NCI-H524 treated with DMSO at 0.1 percent for 48 hours (cell line): ENCODE data around the gene USP54.
"Not testable (repeated sequence)": the region's sequence is repeated elsewhere in the genome, so short reads cannot be mapped to it uniquely, and the experiment has no call there.

ENCODE experiments used
- DNase-seq: peaks from one replicate; lab custom pipeline; 2025; lab: John Stamatoyannopoulos, UW

The USP54 gene, protein sequence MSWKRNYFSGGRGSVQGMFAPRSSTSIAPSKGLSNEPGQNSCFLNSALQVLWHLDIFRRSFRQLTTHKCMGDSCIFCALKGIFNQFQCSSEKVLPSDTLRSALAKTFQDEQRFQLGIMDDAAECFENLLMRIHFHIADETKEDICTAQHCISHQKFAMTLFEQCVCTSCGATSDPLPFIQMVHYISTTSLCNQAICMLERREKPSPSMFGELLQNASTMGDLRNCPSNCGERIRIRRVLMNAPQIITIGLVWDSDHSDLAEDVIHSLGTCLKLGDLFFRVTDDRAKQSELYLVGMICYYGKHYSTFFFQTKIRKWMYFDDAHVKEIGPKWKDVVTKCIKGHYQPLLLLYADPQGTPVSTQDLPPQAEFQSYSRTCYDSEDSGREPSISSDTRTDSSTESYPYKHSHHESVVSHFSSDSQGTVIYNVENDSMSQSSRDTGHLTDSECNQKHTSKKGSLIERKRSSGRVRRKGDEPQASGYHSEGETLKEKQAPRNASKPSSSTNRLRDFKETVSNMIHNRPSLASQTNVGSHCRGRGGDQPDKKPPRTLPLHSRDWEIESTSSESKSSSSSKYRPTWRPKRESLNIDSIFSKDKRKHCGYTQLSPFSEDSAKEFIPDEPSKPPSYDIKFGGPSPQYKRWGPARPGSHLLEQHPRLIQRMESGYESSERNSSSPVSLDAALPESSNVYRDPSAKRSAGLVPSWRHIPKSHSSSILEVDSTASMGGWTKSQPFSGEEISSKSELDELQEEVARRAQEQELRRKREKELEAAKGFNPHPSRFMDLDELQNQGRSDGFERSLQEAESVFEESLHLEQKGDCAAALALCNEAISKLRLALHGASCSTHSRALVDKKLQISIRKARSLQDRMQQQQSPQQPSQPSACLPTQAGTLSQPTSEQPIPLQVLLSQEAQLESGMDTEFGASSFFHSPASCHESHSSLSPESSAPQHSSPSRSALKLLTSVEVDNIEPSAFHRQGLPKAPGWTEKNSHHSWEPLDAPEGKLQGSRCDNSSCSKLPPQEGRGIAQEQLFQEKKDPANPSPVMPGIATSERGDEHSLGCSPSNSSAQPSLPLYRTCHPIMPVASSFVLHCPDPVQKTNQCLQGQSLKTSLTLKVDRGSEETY (N-terminal part only)

DNA sequence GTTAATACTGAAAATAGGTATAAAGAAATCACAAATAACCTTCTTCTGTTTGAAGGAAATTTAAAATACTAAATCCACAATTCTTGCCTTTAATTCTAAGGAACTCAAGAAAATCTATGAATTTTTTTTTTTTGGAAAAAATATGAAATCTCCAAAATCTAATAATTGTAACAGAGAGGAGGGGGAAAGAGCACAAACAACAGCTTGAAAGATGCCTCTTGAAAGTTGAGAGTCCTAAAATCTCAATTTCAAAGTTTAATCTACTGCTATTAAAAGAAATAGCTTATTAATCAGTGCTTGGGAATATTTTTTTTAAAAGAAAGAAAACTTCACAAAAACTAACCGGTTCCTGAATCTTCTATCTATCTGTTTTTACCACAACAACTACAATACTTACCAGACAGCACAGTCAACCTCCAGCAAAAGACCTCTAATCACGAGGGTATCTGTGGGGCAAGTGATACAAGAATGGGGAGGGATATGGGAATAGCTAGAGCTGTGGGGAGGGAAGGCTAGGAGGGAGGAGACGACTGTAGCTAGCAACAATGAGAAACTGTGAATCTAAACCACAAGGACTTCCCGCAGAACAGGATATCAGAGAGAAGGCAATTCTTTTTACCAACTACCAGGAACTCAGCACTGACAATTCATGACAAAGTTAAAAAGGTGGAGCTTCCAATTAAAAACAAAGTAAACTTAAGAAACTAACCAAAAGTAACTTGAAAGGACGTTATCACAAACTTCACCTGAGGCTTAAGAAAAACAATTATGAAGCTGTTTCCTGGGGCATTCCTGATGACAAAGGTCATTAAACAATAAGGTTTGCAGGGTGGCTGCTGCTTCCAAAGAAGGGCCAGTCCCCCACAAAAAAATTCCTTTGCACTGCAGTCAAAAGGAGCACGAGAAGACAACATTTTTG is at the start of gene USP54:
Gene USP54 (minus strand): TSS at position 462 of the 919 bp plus-strand sequence. CDS start 15,684 bp downstream, outside the sequence.
- DNase-seq: no peak

DNA sequence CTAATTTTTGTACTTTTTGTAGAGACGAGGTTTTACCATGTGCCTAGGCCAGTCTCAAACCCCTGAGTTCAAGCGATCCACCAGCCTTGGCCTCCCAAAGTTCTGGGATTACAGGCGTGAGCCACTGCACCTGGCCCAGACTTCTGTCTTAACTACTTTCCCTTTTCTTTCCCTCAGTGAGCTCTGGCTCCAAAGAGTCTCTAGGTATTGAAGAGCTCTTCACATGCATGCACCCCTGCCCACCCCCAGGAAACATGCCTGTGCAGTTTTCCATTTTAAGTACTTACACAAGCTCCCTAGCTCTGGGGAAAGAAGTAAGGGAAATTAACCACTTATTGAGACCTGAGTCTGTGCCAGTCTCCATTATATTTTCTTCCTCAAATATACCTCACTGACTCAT is 48.1 kb upstream of the USP54 start:
- DNase-seq: no peak

DNA sequence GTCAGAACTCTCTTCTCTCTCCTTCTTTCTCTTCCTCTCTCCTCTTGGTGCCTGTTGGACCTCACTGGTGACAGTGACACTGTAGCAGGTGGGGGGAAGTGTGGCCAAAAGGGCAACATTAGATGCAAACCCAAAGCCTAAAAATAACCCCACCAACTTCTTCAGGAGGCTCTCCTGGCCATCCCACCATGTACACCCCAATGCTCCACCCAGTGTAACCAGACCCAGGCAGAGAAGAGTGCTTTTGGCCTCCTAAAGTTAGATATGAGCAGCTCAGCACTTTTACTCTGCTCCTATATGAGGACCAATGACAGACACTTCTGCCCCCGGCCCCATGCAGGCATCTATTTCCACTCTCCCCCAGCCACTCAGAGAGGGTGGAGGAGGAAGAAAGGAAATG is 44.6 kb upstream of the USP54 start:
- no peak for DNase-seq

DNA sequence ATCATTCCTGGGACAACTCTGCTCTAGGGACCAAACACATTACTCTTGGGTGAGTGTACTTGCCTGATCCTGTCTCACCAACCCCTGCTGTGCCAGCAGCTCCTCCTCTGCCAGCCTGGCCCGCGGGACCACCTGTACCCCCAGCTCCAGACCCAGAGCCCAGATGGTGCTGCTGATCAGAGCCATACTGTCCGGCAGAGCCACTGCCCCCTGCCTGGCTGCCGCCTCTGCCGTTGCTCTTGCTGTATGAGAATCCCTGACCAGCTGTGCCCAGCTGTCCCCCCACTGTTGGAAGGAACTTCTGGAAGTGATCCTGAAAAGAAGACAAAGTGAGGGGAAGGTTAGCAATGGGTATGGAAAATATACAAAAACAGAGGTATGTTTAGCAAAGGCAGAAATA is 43.3 kb upstream of the USP54 start:
- DNase-seq: no peak

DNA sequence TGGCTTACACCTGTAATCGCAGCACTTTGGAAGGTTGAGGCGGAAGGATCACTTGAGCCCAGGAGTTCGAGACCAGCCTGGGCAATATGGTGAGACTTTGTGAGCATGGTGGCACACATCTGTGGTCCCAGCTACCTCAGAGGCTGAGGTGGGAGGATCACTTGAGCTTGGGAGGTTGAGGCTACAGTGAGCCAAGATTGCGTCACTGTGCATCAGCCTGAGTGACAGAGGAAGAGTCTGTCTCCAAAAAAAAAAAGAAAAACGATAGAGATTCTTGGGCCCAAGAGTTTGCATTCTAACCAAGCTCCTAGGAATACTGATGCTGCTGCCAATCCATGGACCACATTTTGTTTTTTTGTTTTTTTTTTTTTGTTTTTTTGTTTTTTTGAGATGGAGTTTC is 38.0 kb upstream of the USP54 start:
- DNase-seq: no peak

DNA sequence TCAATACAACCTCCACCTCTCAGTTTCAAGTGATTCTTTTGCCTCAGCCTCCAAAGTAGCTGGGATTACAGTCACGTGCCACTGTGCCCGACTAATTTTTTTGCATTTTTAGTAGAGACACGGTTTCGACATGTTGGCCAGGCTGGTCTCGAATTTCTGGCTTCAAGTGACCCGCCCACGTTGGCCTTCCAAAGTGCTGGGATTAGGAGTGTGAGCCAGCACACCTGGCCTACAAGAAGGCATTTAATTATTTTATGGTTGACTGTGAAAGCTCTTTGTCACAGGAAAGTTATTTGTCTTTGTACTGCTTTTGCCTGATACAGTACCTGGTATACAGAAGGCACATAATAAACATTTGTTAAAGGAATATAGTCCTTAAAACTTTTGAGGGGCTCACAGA is 37.3 kb upstream of the USP54 start:
- DNase-seq: no peak

DNA sequence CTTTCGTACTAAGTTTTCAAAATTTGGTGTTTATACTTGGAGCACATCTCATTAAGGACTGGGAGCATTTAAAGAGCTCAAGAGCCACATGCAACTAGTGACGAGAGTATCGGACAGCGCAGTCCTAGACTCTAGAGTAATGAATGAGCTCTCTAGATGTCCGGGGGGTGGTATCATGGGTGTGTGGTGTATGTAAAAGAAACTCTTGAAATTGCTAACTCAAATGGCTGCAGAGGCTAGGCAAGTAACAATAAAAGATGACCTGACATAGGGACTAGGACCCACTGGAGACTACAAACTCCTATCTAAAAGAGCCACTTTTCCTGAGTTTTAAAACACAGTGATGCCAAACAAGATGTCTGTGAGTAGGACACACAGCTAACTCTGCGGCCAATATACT is 36.2 kb upstream of the USP54 start:
- no peak for DNase-seq

DNA sequence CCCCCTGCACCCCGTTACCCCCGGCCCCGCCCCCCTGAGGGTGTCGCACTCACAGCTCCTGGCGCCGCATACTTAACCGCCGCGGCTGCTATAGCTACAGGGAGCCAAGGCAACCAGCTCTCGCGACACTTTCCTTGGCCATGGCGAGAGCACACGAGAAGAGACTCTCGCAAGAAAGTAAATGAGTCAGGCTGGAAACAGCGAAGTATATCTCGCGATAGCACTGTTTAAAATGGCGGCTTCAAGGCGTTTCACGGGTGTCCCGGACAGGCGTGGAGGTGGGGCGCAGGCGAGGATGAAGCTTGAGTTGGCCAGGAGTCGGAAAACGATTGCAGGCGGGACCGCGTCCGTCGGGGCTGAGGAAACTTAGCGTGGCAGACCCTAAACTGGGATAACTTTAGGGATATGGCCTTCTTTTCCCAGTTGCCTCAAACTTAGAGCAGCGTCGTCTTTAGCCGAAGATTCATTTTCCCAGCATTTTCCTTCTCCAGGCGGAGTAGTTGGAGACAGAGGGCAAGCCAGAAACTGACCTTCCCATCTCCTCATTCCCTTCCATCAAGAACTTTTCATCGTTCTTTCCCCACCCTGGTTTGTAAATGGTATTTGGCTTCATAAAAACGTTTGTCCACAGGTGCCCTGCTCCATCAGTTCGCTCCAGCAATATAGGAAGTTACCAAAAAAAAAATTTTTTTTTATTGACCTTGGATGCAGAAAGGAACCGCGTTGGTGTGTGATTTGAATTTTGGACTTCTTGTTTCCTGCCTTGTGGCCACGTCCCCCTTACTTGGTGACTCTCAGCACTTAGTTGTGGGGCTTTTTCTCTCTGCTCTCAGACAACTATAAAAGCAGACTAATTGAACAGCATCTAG is 35.0 kb upstream of the USP54 start:
- DNase-seq: peak; percentile 60

DNA sequence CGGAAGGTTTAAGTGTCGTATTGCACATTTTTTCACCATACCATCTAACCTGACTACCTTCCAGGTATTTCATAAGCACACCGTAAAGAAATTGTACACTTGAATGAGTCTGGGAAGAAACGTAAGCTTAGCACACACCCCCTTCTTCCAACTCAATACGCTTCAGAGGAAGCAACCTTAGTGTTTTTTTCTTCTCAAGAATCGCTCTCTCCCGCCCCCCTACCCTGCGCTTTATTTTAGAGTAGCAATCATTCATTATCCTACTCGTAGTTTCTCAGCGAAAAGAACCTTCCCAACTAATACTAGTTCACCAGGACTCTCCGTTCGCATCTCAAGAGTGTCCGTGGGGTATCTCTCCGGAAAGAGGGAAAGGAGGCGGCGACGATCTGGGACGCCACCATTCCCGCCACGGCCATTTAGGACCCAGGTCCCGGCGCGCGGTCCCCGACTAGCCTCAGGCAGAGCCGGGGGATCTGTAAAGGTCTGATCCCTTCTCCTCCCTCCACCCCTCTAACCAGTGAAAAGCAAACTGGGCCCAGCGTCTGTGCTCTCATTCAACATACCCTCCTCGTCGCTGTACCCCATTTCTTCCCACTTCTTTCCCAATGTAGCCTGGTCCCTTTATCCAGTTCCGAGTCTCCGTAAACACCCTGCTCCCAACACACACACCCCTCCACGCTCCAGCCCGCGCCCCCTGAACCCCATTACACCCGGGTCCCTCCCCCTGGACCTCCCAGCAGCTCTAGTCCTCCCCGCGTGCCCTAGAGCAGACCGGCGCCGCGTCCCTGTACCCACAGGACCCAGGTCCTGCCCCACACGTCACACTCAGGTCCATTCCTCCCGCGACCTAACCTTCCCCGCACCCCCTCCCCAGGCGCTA is 34.1 kb upstream of the USP54 start:
- no peak for DNase-seq

DNA sequence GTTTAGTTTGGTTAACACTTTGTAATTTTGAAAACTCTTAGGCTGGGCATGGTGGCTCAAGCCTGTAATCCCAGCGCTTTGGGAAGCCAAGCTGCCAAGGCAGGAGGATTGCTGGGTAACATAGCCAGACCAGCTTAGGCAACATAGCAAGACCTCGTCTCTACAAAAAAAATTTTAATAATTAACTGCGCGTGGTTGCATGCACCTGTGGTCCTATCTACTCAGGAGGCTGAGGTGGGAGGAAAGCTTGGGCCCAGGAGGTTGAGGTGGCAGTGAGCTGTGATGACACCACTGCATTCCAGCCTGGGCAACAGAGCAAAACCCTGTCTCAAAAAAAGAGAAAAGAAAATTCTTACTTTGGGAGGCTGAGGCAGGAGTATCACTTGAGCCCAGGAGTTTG is 31.9 kb upstream of the USP54 start:
- no peak for DNase-seq

DNA sequence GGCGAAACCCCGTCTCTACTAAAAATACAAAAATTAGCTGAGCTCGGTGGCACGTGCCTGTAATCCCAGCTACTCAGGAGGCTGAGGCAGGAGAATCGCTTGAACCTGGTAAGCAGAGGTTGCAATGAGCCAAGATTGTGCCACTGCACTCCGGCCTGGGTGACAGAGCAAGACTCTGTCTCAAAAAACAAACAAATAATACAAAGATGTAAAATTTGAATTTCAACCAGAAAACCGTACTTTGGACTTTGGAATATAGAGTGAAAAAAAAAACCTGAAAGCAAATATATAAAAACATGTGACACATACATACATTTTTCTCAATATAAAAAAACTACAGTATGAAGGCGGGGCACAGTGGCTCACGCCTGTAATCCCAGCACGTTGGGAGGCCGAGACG is 29.8 kb upstream of the USP54 start:
- DNase-seq: not testable (repeated sequence)

DNA sequence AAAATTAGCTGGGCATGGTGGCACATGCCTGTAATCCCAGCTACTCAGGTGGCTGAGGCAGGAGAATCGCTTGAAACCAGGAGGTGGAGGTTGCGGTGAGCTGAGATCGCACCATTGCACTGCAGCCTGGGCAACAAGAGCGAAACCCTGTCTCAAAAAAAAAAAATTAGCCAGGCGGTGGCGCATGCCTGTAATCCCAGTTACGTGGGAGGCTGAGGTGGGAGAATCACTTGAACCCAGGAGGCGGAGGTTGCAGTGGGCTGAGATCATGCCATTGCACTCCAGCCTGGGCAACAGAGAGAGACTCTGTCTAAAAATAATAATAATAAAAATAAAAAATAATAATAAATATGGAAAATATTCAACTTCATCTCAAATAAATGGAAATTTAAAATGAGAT is 26.0 kb upstream of the USP54 start:
- not testable (repeated sequence) for DNase-seq

DNA sequence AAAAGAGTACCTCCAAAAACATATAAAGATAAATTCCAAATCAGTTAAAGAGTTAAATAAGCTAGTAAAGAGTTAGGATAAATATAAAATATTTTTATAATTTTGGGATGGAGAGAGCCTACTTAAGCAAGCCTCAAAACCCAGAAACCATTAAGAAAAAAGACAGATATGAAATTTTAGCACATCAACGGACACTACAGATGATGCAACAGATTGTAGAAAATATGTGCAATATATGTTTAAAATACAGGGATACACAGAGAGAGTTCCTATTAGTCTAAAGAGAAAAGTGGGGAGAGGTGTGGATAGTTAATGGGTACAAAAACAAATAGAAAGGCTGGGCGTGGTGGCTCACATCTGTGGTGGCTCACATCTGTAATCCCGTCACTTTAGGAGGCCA is 23.6 kb upstream of the USP54 start:
- no peak for DNase-seq

DNA sequence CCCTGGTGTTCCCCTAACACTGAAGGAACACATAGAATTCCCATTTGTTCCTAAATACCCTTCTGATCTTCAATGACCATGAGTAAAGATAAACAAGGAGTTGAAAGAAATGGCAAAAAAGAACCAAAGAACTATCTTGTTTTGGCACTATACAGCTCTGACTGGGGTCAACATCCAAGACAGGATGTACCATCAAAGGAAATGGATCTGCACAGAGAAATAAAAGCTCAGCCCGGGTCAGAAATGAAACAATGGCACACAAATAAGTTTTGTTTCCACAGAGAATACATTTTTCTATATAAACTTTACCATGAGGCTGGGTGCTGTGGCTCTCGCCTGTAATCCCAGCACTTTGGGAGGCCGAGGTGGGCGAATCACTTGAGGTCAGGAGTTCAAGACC is 18.0 kb upstream of the USP54 start:
- DNase-seq: no peak

DNA sequence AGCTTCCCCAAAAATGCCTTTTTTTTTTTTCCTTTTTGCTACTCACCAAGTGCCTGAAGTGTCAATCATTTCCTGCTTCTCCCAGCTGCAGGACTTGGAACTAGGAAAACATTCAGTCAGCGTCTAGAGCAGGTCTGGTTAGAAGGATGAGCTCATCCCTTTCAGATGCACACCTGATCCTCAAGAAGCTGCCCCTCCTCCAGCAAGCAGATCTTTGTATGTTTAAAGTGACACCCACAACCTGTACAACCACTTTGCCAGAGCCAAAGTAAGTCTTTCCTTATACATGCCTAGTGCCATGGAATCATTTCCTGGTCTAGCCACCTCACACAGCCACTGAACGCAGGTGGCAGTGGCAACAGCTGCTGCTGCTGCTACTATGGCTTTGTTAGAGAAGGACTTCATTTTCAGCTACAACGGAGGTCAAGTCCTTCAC is 10.4 kb upstream of the USP54 start:
- DNase-seq: no peak

DNA sequence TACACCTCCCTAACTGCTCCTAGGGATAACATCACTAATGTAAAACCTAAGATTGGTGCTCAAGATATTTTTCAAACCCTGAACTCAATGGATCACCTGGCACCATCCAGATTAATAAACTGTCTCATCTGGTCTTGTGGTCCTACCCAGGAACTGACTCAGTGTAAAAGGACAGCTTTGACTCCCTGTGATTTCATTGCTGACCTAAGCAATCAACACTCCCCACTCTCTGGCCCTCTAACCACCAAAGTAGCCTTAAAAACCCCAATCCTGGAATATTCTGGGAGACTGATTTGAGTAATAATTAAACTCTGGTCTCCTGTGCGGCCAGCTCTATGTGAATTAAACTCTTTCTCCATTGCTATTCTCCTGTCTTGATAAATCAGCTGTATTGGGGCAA is 6.2 kb upstream of the USP54 start:
- DNase-seq: no peak

DNA sequence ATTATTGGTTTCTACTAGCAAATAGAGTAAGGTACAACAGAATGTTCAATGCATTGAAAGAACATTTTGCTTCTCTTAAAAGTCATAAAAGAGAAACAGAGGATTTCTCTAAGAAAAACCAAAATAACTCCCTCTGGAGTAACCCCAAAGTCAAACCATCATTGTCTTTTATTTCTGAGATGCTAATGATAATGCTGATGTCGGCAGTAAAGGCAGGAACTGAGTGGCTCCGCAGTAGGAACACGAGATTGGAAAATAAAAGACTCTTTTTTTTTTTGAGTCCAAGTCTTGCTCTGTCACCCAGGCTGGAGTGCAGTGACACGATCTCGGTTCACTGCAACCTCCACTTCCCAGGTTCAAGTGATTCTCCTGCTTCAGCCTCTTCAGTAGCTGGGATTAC is 2.7 kb upstream of the USP54 start:
- no peak for DNase-seq

DNA sequence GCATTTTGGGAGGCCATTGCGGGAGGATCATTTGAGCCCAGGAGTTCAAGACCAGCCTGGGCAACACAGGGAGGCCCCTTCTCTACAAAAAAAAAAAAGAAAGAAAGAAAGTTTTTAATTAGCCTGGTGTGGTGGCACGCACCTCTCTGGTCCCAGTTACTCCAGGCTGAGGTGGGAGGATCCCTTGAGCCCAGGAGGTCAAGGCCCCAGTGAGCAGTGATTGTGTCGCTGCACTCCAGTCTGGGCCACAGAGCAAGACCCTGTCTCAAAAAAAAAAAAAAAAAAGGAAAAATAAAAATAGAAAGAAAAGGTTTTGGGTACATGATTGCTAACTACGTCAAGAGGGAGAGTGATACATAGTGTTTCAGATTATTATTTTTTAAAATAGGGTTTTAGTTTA is 2.0 kb upstream of the USP54 start:
- DNase-seq: no peak

DNA sequence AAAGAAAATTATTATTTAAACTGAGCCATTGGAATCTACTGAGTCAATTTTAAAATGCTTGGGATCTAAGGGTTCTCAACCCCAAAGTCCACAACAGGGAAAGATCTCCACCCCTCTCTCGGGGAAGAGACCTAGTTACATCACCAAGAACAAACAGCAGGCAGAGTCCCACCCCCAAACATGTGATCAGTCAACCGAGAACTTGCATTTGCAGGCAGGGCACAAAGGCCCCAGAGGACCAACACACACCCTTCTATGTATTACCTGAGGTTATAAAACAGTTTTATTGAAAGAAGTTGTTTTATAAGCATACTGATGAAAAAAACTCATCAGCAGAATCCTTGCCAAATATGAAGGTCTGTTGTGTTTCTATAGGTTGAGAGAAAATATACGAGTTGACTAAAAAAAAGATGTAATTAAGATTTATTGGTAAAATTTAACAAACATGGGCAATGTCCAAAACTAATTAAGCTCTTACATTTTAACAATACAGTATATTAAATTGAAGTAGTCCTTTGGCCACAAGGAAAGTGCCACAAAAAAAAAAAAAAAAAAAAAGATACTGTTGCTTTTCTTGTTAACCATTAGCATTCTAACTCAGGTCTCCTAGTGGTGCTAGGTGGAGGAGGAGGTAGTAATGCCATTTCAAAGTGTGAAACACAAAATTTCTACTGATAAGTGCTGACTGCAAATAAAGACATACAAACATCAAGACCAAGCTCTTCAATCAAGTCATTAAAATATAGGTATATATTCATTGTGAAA is 975 bp upstream of the USP54 start:
- no peak for DNase-seq
